AG20443 (cell line): ENCODE measurements around the gene AGAP1.
"Not testable (repeated sequence)": the region's sequence is repeated elsewhere in the genome, so short reads cannot be mapped to it uniquely, and the experiment has no call there.

ENCODE experiments used
- DNase-seq: peaks from one replicate; pipeline ENCODE4 v3.0.0; 2012; ENCODE audit warnings: low spot score, mixed read lengths

The AGAP1 gene

DNA sequence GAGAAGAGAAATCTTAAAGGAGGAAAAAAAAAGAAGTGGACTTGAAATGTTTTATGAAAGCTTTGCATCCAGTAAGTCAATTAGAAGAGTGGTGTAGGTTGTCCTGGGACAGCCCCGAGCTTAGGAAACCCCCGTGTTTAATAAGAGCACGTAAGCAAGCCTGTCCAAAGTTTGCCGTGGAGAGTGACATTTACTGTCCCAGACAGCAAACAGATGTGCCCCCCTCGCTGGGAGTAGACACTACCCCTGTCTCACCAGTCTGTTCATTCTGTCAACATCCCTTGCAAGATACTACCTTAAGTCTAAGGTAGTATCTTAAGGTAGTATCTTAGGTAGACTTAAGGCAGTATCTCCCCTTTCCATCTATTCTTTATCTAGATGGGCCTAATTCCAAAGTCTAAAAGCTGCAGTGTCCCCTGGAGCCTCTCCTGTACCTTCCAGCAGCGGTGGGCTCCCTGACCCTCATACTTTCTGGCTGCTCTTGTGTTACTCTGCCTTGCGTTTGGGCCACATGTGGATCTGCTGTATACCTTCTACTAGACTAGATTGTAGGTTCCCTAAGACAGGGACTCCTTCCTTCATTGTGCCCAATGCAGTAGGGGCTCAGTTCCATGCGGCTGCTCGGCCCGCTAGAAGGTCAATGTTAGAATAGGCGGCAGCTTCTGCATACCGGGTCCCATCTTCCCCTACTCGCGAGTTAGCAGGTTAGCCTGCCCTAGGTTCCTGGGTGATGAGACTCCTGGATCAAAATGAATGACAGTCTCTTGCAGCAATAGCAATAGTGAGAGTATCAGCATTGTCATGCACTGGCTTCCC, 430.2 kb downstream of the AGAP1 start:
- no peak for DNase-seq

DNA sequence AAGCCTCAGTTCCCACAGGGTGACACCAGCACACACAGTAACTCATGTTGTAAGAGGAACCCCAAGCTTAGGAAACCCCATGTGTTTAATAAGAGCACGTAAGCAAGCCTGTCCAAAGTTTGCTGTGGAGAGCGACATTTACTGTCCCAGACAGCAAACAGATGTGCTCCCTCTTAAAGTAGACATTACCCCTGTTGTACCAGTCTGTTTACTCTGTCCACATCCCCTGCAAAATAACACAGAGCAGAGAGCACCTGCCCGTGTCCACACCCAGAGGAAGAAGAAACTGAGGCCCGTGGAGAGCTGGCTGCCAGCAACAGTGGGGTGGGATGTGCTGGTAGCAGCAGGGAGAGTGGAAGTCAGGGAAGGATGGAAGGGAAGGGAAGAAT, 430.8 kb downstream of the AGAP1 start:
- no peak for DNase-seq

DNA sequence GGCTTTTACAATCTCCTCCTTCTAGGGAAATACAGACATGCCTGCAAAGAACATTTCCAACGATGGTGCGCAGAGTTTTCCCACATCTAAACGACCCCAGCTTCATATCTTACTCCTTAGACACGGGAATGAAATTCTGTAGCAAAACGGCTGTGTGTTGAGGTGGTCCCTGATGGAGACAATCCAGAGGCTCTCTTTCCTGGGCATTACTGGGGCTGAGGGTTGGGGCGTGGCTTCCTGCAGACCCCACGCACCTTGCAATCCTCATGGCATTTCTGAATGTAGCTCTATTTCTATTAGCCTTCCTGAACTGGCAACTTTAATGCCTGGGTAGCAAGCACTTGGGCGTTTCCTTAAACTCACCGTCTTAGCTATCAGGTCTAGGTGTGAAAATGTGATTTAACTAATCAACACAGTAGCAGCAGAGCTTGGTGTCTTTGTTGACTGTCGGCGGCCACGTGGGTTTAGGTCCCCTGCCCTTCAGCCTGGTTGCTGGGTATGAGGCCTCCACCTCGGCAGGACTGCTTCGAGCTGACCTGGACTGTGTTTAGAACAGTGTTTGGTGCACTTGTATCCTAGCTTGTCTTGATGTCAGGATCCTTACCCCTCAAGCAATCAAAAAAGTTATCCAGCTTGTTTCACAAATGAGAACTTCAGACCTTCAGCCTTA, 431.5 kb downstream of the AGAP1 start:
- DNase-seq = no peak

DNA sequence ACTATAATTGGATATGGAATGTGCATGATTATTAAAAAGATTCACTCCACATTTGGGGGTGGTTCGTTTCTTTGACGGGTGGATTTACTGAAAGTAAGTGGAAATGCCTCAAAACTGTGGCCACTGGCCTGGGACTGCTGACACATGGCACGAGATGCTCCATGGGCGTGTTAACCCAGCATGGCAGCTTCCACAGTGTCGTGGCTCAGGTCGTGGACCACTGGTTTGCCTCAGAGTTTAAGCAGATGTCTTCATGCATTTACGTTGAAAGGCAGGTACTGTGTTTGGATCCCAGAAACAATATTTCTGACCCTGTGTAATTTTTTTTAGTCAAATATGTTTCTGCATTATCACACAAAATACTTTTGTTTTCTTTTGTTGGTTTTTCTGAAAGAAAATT, 432.4 kb downstream of the AGAP1 start:
- no peak for DNase-seq

DNA sequence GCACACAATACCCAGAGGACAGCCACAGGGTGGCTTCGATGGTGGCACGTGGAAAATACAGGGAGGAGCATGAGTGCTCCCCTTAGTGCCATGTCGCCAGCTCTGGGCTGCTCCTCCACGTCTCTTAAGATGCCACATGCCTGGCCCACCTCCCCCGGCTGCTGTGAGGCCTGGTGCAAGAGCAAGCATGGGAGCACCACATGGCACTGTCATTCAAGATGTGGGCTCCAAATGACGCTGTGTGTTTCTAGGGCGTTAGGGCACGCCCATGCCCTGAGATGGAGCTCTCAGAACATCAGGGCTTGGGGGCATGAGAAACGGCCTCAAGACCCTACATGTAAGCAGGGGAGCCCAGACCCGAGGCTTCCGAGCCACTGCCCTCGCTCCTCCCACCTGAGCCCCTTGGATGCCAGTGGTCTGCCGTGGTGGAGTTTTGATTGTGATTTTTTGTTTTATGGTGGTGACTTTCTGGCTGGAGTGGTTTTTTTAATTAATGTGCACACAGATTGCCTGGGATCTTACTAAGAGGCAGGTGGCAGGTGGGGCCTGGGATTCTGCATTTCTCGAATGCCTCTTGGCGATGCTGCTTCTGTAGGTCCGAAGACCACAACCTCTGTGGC, 435.0 kb downstream of the AGAP1 start:
- DNase-seq = no peak

DNA sequence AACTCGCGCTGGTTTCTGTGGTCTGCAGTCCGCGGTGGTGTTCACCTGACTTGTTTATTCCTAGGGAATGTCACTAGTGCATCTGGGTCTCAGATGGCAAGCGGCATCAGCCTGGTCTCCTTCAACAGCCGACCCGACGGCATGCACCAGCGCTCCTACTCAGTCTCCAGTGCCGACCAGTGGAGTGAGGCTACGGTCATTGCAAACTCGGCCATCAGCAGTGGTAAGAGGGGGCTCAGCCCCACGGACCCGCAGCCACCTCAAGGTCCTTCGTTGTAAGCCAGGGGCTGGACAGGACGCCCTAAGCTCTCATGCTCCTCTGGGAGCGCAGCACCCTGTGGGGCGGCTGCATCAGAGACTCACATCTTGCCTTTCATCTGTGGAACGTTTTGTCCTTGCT, 436.9 kb downstream of the AGAP1 start:
- no peak for DNase-seq

DNA sequence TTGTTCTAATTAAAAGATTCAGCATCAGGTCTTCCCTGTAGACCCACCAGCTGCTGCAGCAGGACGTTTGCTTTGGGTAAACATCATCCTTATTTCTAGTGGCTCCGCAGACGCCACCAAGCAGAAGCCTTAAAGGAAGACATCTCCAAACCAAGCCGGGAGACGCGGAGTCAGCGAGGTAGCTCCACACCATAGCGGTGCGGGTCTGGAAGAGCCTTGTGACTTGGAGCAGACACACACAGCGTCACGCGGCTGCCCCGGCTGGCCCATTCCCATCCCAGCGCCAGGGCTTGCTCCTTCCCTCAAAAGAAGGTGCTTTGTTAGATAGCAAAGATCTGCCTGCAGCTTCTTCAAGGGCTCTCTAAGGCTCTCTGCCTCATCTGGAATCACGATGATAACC, 437.8 kb downstream of the AGAP1 start:
- DNase-seq = no peak

DNA sequence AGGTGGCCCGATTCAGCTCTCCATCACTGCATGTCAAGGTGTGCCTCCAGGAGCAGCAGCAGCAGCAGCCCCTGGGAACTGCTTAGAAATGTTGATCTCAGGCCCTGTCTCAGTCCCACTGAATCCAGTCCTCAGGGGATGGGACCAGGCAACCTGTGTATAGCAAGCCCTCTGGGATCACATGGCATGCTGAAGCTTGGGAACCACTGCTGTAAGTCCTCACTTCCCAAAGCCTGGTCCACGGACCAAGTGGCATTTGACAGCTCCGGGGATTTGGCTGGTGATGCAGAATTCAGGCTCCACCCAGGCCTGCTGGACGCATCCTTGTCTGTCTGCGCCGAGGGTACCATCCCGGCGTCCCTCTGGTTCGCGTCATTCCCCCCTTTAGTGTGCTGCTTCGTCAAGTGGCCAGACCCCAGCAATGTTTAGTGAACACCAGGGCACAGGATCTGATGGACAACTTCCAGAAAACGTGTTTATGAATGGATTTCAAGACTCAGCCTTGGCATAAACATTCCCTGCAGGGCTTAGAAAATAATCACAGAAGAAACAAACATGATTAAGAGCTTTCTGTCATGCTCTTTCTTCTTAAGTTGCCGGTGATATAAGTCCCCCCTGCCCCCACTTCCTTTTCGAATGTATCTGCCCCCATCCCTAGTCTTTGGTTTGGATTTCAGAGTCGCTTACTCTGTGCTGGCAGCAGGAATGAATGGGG, 440.4 kb downstream of the AGAP1 start:
- no peak for DNase-seq

DNA sequence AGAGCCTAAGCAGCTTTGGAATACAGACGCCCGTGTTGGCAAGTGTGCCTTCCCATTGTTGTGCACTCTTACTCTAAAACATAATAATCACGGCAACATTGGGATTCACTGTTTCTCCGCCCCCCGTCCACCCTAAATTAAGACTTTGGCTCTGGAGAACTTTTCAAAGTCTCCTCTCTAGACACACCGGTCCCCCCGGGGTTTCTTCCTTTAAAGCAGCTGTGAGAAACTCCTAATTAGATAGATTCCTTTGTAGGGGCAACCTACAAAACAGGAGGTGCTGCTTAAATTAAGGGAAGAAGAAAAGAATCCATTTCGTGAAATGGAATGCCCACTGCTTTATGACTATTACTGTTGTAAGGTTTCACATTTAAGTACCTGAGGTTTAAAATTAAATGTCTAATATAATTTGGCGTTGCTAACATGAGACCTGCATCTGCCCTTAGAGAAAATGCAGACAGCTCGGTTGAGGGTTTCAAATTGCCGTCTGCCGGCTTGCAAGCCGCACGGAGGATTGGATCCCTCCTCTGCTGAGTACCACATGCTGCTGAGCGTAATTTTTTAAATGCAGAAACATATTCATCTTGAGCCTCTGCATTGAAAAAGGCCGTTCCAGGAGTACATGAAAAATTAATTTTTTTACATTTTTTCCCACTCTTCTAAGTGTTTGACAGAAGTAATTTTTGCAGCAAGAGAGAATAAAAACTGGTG, 441.1 kb downstream of the AGAP1 start:
- no peak for DNase-seq

DNA sequence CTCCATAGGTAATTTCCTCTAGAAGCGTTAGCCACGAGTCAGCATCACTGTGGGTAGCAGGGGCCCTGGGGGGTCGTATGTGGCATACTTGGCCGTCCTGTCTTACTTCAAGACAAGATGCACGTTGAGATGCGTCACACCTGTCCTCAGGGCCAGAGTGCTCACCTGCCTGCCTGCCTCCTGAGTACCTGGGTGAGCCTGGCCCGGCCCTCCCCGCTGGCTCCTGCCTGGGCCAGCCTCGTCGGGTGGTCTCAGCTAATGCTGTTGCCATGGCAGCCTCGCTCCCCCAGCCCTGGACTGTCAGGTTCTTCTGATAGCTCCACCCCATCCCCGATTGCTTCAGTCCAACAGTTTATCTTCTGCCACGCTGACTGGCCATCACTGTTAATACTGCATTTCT, 441.9 kb downstream of the AGAP1 start:
- DNase-seq = no peak

DNA sequence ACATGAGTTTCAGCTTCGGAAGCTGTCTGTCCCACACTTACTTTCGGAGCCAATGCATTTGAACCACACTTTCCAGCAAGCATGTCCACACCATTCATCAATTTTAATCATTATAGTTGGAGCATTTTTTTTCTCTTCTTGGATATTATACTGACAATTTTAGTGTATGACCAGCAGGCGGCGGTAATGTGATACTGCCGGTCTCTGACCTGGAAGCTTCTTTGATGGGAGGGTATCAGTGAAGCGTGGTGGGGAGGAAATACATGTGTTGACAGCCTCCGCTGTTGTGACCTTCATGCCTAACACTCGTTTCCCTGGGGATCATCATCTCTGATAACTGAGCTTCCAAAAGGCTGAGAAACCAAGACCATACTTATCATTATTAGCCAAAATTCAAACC, 442.6 kb downstream of the AGAP1 start:
- no peak for DNase-seq

DNA sequence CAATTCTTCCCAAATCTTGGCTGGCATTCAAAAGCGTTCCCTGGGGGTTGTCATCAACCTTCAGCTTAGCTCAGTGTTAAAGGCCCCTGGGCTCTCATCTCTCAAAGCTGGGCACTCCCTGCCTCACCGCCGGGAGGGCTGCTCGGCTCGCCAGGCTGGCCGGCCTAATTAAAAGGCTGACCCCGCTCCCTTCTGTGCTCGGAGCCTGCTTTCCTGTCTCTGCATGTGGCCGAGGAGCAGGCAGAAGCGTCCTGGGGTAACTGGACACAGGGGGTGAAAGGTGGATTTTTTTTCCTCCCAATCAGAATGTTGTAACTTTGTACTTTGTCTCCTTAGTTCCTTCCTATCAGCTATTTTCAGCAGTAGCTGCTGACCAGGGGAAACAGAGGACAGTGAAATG, 443.2 kb downstream of the AGAP1 start:
- DNase-seq = no peak

DNA sequence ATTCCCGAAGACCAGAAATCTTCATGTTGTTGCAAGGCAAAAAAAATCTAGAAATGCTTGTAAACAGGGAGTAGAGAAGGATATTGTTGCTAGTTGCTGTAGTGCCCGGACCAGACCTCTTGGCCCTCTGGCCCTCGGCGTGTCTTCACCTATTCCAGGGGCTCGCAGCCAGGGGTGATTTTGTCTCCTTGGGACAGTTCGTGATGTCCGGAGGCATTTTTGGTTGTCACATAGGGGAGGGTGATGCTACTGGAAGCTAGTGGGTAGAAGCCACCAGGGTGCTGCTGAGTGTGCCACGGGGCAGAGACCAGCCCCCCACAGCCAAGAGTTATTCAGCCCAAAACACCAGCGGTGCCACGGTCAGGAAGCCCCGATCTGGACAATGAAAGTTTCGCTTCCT, 443.7 kb downstream of the AGAP1 start:
- no peak for DNase-seq

DNA sequence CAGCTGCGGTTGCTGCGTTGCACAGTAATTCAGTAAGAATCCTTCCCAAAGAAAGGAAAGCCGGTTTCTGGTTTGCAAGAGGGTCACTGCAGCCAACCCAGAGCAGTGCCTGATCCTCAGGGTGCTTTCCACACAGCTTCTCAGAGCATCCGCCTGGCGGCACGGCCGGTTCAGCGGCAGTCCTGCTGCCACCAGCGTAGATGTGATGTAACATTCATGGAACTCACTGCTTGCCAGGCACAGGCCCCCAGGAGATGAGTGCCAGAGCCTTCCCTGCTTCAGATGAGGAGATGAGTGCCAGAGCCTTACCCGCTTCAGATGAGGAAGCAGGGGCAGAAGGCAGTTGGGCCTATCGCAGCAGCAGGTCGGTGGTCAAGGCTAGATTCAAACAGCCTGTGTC, 444.1 kb downstream of the AGAP1 start:
- no peak for DNase-seq

DNA sequence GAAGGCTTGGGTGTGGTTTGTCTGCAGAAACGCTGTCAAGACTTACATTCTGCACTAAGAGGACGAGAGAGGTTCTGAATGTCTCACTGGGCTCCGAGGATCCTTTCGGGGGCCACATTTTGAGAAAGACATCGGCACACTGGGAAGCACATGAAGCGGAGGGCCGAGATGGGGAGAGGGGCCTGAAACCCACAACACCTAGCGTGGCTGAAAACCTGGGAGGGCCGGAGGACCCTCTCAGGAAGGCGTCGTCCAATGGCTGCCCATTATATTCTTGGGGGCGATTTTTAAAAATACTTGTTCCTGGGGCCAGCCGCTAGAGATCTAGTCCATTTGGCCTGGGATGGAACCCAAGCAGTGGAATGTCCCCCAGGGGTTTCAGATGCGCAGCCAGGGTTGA, 444.8 kb downstream of the AGAP1 start:
- DNase-seq = no peak

DNA sequence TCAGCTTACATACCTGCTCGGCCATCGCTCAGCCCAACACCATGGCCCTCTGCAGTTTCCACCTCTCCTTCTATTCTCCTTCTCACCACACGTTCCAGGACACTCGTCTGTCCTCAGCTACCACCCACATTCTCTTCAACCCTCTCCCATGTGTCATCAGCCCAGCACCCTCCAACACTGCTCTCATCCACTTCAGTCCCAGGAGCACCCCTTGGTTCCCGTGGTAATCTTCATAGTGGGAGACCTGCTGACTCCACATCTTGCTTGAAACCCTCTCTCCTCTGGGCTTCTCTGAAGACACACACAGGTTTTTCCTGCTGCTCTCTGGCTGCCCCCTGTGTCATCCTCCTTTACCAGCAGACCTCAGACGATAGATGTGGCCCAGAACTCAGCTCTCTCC, 445.6 kb downstream of the AGAP1 start:
- DNase-seq = no peak

DNA sequence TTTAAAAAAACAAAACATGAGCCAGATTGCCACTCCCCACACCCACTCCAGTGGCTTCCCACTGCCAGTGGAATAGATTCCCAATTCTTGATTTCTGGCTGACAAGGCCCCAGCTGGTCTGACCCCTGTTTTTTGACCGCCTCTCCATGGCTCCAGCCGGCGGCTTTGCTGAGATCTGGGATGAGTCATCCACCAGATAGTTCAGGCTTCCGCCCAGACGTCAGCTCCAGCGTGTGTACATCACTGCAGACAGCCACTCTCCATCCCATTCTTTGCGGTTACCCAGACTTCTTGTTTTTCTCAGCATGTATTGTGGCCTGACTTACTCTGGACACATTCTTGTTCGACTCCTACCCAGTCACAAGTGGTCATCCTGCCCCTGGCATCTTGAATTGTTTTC, 446.5 kb downstream of the AGAP1 start:
- DNase-seq = peak; percentile 79

DNA sequence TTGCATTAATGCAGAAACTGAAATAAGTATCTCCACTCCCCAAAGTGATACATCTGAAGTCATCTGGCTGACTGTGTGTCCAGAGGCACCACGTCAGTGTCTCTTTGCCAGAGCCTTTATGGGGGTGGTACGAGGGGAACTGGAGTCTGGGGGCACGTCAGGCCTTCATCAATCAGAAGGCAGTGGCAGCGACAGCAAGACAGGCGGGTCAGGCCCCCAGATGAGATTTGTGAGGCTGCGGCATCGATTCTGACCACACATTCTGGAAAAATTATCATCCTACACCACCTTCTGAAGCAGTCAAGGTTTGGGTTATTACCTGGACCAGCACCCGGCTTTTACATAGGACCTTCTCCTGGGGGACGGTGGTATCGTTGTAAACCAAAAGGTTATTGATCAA, 450.7 kb downstream of the AGAP1 start:
- DNase-seq = no peak

DNA sequence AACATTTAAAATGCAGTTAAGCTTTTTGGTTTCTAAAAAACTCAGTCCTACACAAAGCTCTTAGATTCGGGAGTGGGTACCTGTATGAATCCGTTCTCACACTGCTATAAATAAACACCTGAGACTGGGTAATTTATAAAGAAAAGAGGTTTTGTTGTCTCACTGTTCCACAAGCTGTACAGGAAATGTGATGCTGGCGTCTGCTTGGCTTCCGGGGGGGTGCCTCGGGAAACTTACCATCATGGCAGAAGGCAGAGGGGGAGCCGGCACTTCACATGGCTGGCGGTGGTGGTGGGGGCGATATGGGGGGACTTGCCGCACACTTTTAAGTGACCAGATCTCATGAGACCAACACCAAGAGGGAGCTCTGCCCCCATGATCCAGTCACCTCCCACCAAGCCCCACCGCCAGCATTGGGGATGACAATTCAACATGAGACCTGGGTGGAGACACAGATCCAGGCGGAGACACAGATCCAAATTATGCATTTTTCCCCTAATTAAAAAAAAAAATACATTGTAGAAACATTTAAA, 451.8 kb downstream of the AGAP1 start:
- DNase-seq = no peak

DNA sequence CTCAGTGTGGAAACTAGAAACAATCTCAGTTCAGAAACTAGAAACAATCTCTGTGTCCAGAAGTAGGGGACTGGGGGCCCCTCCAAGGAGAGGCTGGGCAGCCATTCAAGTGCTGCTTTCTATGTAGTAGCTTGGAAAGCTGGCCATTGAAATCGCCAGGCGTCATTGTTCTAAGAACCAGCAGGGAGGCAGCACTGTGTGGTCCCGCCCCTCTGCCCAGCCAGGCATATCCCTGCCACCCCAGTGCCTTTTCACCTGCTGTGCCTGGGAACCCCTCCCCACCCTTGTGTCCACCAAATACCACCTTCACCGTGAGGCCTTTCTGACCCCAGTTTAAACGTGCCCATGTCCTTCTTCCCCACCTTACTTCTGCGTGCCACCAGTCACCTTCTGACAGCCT, 452.7 kb downstream of the AGAP1 start:
- DNase-seq = no peak

DNA sequence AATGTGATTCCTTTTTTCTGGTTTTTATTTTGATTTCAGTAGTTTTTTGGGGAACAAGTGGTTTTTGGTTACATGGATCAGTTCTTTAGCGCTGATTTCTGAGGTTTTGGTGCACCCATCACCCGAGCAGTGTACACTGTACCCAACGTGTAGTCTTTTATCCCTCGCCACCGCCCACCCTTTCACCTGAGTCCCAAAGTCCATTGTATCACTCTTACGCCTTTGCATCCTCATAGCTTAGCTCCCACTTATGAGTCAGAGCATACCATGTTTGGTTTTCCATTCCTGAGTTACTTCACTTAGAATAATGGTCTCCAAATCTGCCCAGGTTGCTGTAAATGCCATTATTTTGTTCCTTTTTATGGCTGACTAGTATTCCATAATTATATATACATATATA, 453.2 kb downstream of the AGAP1 start:
- not testable (repeated sequence) for DNase-seq
